HEK293T (cell line): ENCODE data around the gene KDM6A.
A peak's percentile ranks its signal among the peaks of the same experiment; 100 is the strongest.

Experiments used
- CTCF ChIA-PET: fragments of 350-600 bp; formaldehyde crosslinking; extraction: SDS; loops from one replicate; lab custom pipeline; 2021; ENCODE audit warnings: antibody characterized with exemption, inconsistent platforms; lab: Yijun Ruan, JAX
- POLR2A ChIA-PET: fragments of 350-600 bp; formaldehyde crosslinking; extraction: SDS; loops from one replicate; lab custom pipeline; 2020; ENCODE audit warnings: antibody characterized with exemption, inconsistent platforms; lab: Yijun Ruan, JAX
- DNase-seq: peaks from one replicate; pipeline ENCODE4 v3.0.0; 2012; ENCODE audit warnings: mixed read lengths; ENCODE audit errors: extremely low spot score
- ARNT ChIP-seq: fragments of 450-650 bp; IDR thresholded peaks from 2 replicates; pipeline ENCODE4 v1.6.1; 2017; ENCODE audit warnings: mild to moderate bottlenecking
- BHLHE40 ChIP-seq: fragments of 450-650 bp; IDR thresholded peaks from 2 replicates; pipeline ENCODE4 v1.6.1; 2016; ENCODE audit warnings: mild to moderate bottlenecking, moderate library complexity, borderline replicate concordance
- CTBP1 ChIP-seq: fragments of 450-650 bp; IDR thresholded peaks from 2 replicates; pipeline ENCODE4 v1.6.1; 2016; ENCODE audit warnings: borderline replicate concordance
- ELF4 ChIP-seq: fragments of 450-650 bp; IDR thresholded peaks from 2 replicates; pipeline ENCODE4 v1.6.1; 2017; ENCODE audit warnings: antibody characterized with exemption
- FOXA1 ChIP-seq: fragments of 450-650 bp; IDR thresholded peaks from 2 replicates; pipeline ENCODE4 v1.6.1; 2016; ENCODE audit warnings: mild to moderate bottlenecking
- FOXK2 ChIP-seq: fragments of 450-650 bp; IDR thresholded peaks from 2 replicates; pipeline ENCODE4 v1.6.1; 2016; ENCODE audit warnings: mild to moderate bottlenecking
- FOXM1 ChIP-seq: fragments of 450-650 bp; IDR thresholded peaks from 2 replicates; pipeline ENCODE4 v1.6.1; 2017; ENCODE audit warnings: mild to moderate bottlenecking, borderline replicate concordance
- HDGF ChIP-seq: fragments of 450-650 bp; IDR thresholded peaks from 2 replicates; pipeline ENCODE4 v1.6.1; 2017; ENCODE audit warnings: antibody characterized with exemption, borderline replicate concordance
- L3MBTL2 ChIP-seq: fragments of 450-650 bp; conservative IDR thresholded peaks from 2 replicates; pipeline ENCODE4 v1.6.1; 2016; ENCODE audit warnings: mild to moderate bottlenecking
- LEF1 ChIP-seq: fragments of 450-650 bp; IDR thresholded peaks from 2 replicates; pipeline ENCODE4 v1.6.1; 2017; ENCODE audit warnings: mild to moderate bottlenecking, borderline replicate concordance
- NFRKB ChIP-seq: fragments of 450-650 bp; IDR thresholded peaks from 2 replicates; pipeline ENCODE4 v1.6.1; 2016; ENCODE audit warnings: mild to moderate bottlenecking, moderate library complexity
- SP1 ChIP-seq: fragments of 450-650 bp; IDR thresholded peaks from 2 replicates; pipeline ENCODE4 v1.6.1; 2017
- SUZ12 ChIP-seq: fragments of 450-650 bp; IDR thresholded peaks from 2 replicates; pipeline ENCODE4 v1.6.1; 2016; ENCODE audit warnings: mild to moderate bottlenecking
- TARDBP ChIP-seq: fragments of 450-650 bp; IDR thresholded peaks from 2 replicates; pipeline ENCODE4 v1.6.1; 2016
- ZNF384 ChIP-seq: fragments of 450-650 bp; IDR thresholded peaks from 2 replicates; pipeline ENCODE4 v1.6.1; 2016
- TF ChIP-seq, protein P1 (sequence below): fragments of 450-650 bp; IDR thresholded peaks from 2 replicates; pipeline ENCODE4 v1.6.1; 2016

KDM6A gene

DNA sequence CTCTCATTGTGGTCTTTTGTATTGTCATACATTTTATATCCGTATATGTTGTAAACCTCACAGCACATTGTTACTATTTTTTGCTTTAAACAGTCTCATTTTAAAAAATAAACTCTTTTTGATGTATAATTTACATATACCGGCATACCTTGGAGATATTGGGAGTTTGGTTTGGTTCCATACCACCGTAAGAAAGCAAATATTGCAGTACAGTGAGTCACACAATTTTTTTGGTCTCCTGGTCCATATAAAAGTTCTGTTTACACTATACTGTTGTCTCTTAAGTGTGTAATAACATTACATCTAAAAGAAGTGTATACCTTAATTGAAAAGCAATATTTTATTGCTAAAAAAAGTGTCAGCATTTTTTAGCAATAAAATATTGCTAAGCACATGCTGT, 70.0 kb downstream of the KDM6A start:
- ChIA-PET CTCF (no interaction called here), POLR2A (no interaction called here)
- TF ChIP-seq CTBP1 = no peak
- no peak for TF ChIP-seq FOXM1
- no peak for TF ChIP-seq BHLHE40
- no peak for TF ChIP-seq SP1
- TF ChIP-seq, protein P1, sequence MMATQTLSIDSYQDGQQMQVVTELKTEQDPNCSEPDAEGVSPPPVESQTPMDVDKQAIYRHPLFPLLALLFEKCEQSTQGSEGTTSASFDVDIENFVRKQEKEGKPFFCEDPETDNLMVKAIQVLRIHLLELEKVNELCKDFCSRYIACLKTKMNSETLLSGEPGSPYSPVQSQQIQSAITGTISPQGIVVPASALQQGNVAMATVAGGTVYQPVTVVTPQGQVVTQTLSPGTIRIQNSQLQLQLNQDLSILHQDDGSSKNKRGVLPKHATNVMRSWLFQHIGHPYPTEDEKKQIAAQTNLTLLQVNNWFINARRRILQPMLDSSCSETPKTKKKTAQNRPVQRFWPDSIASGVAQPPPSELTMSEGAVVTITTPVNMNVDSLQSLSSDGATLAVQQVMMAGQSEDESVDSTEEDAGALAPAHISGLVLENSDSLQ = no peak
- TF ChIP-seq FOXA1 = no peak
- TF ChIP-seq HDGF = no peak
- TF ChIP-seq ELF4 = no peak
- TF ChIP-seq L3MBTL2 = no peak
- no peak for TF ChIP-seq FOXK2
- no peak for TF ChIP-seq ARNT
- TF ChIP-seq LEF1 = no peak
- no peak for TF ChIP-seq NFRKB
- no peak for TF ChIP-seq TARDBP
- TF ChIP-seq ZNF384 = no peak
- TF ChIP-seq SUZ12 = no peak

DNA sequence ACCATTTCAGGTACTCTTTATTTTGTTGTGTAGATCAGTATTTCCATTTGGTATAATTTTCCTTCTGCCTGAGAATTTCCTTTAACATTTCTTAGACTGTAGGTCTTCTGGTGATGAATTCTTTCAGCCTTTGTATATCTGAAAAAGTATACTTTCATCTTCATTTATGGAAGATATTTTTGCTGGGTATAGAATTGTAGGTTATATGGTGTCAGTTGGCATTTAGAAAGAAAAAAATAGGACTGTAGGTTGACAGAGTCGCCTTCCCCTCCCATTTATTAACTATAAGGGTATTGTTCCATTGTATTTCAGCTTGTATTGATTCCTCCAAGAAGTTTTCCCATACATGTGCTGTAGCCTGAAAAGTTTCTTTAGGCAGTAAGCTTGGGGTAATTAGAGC, 71.9 kb downstream of the KDM6A start:
- ChIA-PET POLR2A (no interaction called here), CTCF (no interaction called here)
- no peak for TF ChIP-seq SP1
- TF ChIP-seq SUZ12 = no peak
- no peak for TF ChIP-seq NFRKB
- TF ChIP-seq TARDBP = no peak
- TF ChIP-seq, protein P1 = no peak
- no peak for TF ChIP-seq FOXK2
- TF ChIP-seq ELF4 = no peak
- TF ChIP-seq FOXM1 = no peak
- no peak for TF ChIP-seq ARNT
- no peak for TF ChIP-seq ZNF384
- TF ChIP-seq BHLHE40 = no peak
- no peak for TF ChIP-seq HDGF
- TF ChIP-seq CTBP1 = no peak
- TF ChIP-seq FOXA1 = no peak
- TF ChIP-seq L3MBTL2 = no peak
- no peak for TF ChIP-seq LEF1
- DNase-seq = no peak

More for the DNA sequence above, 70.0 kb downstream of the KDM6A start:
- DNase-seq = no peak

- no peak for TF ChIP-seq ARNT
- no peak for TF ChIP-seq ZNF384
- TF ChIP-seq FOXM1 = no peak
- TF ChIP-seq ELF4 = no peak
- TF ChIP-seq NFRKB = no peak
- DNase-seq = no peak
- CTCF ChIA-PET = no interaction called here
- POLR2A ChIA-PET = interaction anchor here (0.6 kb wide), 1 partner anchor 255 kb away, joined by 3 read pairs; no protein-coding TSS in a partner anchor
These were observed 72.7 kb downstream of the KDM6A start for GRCh38 chrX:44945736-44946135.

DNA sequence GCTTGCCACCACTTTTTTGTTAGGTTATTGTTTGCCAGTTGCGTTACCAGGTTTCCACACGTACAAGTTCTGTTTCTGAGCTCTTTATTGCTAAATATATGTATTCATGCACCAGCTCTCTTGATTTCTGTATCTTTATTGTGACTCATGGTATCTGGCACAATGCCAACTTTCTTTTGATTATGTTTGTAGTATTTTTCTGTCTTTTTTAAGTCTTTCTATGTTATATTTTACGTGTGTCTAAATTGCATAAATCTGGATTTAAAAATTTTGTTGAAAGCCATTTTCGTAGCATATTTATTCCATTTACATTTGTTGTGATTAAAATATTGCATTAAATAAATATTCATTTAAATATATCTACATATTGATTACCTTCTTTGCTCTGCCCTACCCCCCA, 73.8 kb downstream of the KDM6A start:
- no peak for DNase-seq
- TF ChIP-seq SP1 = no peak
- no peak for TF ChIP-seq FOXM1
- no peak for TF ChIP-seq ZNF384
- TF ChIP-seq HDGF = no peak
- TF ChIP-seq FOXK2 = no peak
- TF ChIP-seq SUZ12 = no peak
- no peak for TF ChIP-seq FOXA1
- TF ChIP-seq TARDBP = no peak
- TF ChIP-seq, protein P1 = no peak
- TF ChIP-seq BHLHE40 = no peak
- TF ChIP-seq NFRKB = no peak
- no peak for TF ChIP-seq CTBP1
- TF ChIP-seq LEF1 = no peak
- no peak for TF ChIP-seq L3MBTL2
- TF ChIP-seq ARNT = no peak
- TF ChIP-seq ELF4 = no peak
- ChIA-PET CTCF (no interaction called here), POLR2A (no interaction called here)

GRCh38 chrX:44947995-44948394, 75.0 kb downstream of the KDM6A start:
- TF ChIP-seq LEF1 = no peak
- TF ChIP-seq, protein P1 = peak; percentile 66
- TF ChIP-seq CTBP1 = no peak
- TF ChIP-seq SP1 = no peak
- no peak for TF ChIP-seq BHLHE40
- TF ChIP-seq FOXK2 = no peak
- CTCF ChIA-PET = interaction anchor here (0.6 kb wide), 1 partner anchor 97 kb away, joined by 8 read pairs; no protein-coding TSS in a partner anchor
- DNase-seq = no peak
- POLR2A ChIA-PET = no interaction called here

DNA sequence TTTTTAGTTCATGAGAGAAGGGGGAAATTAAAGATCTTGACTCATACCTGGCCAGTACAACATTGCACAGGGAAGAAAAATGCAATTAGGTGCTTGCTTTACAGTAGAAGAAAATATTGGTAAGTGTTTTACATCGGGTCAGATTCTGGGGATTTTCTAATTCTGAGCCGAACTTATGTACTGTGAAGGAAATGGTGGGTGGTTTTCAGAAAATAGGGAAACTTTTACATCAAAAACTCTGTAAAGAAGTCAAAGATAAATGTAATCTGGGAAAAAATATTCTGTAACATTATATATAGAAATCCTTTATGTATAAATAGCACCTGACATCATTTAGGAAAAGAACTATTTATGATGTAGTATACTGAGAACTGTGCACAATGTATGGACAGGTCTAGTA, 75.4 kb downstream of the KDM6A start:
- TF ChIP-seq L3MBTL2 = no peak
- TF ChIP-seq NFRKB = no peak
- no peak for TF ChIP-seq HDGF
- POLR2A ChIA-PET = no interaction called here
- no peak for DNase-seq
- CTCF ChIA-PET = interaction anchor here (0.6 kb wide), 1 partner anchor 97 kb away, joined by 8 read pairs; no protein-coding TSS in a partner anchor
